Measurements from ENCODE around the gene CLCNKB. TPM values are rescaled to one million over a fixed set of nuclear protein-coding genes. Genes with fewer than 3 reads are reported as not detected.
A peak's percentile ranks its signal among the peaks of the same experiment; 100 is the strongest.

The CLCNKB gene
- total RNA-seq, 1 donor from 2014 or later: 0.57 TPM

- TF ChIP-seq, protein P1, sequence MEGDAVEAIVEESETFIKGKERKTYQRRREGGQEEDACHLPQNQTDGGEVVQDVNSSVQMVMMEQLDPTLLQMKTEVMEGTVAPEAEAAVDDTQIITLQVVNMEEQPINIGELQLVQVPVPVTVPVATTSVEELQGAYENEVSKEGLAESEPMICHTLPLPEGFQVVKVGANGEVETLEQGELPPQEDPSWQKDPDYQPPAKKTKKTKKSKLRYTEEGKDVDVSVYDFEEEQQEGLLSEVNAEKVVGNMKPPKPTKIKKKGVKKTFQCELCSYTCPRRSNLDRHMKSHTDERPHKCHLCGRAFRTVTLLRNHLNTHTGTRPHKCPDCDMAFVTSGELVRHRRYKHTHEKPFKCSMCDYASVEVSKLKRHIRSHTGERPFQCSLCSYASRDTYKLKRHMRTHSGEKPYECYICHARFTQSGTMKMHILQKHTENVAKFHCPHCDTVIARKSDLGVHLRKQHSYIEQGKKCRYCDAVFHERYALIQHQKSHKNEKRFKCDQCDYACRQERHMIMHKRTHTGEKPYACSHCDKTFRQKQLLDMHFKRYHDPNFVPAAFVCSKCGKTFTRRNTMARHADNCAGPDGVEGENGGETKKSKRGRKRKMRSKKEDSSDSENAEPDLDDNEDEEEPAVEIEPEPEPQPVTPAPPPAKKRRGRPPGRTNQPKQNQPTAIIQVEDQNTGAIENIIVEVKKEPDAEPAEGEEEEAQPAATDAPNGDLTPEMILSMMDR (IDR thresholded peaks at IDR 0.05): no peak
- peaks cover 18% of the 10 kb centered on the region for H3K4me1 Mint-ChIP-seq (ENCODE audit: low read depth)
- H3K27me3 Mint-ChIP-seq (ENCODE audit: low read depth): no peaks in the 10 kb centered on the region
- no peak overlapping the region for H3K27ac Mint-ChIP-seq (ENCODE audit: unreplicated experiment)
- no peak overlapping the region for H3K4me3 Mint-ChIP-seq (ENCODE audit: unreplicated experiment)
- DNase-seq (ENCODE audit: low spot score): no peak
- H3K36me3 Mint-ChIP-seq (ENCODE audit: low read depth): no peaks in the 10 kb centered on the region
- H3K9me3 Mint-ChIP-seq (ENCODE audit: low read depth): no peaks in the 10 kb centered on the region
Observed at GRCh38 chr1:16080422-16081150, 37.0 kb downstream of the CLCNKB start.

- no peak overlapping the region for H3K4me3 Mint-ChIP-seq (ENCODE audit: unreplicated experiment)
- TF ChIP-seq, protein P1 (IDR thresholded peaks at IDR 0.05): no peak
- no peaks in the 10 kb centered on the region for H3K36me3 Mint-ChIP-seq (ENCODE audit: low read depth)
- DNase-seq (ENCODE audit: low spot score): peak; percentile 47
- H3K4me1 Mint-ChIP-seq (ENCODE audit: low read depth): peaks cover 14% of the 10 kb centered on the region
- H3K9me3 Mint-ChIP-seq (ENCODE audit: low read depth): no peaks in the 10 kb centered on the region
- H3K27ac Mint-ChIP-seq (ENCODE audit: unreplicated experiment): no peak overlapping the region
- H3K27me3 Mint-ChIP-seq (ENCODE audit: low read depth): no peaks in the 10 kb centered on the region
Observed at GRCh38 chr1:16081636-16082035, 38.1 kb downstream of the CLCNKB start.

- Mint-ChIP-seq H3K9me3 (ENCODE audit: low read depth) (no peaks in the 10 kb centered on the region), H3K36me3 (ENCODE audit: low read depth) (no peaks in the 10 kb centered on the region), H3K4me3 (ENCODE audit: unreplicated experiment) (no peak overlapping the region), H3K4me1 (ENCODE audit: low read depth) (peaks cover 8% of the 10 kb centered on the region), H3K27ac (ENCODE audit: unreplicated experiment) (no peak overlapping the region), H3K27me3 (ENCODE audit: low read depth) (no peaks in the 10 kb centered on the region)
- peak; percentile 52 for DNase-seq (ENCODE audit: low spot score)
- TF ChIP-seq, protein P1 (IDR thresholded peaks at IDR 0.05): peak; percentile 95
Observed at GRCh38 chr1:16082283-16083038, 38.9 kb downstream of the CLCNKB start.

DNA sequence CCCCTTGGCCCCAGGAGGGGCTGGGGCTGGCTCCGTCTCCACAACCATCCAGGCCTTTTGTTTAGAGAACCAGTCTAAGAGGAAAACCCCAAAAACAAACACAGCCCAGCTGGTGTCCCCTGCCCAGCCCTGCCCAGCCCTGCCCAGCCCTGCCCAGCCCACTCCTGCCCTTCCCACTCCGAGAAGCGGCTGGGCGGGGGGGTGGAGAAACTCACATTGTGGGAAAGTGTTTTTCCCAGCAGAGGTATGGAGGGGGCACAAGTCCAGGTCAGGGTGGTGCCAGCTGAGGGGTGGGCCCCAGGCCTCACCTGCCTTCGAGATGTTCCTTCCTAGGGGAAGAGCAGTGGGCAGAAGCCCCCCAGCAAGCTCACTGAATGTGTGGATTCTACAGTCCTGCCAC, 39.9 kb downstream of the CLCNKB start:
- Mint-ChIP-seq H3K27ac (ENCODE audit: unreplicated experiment) (no peak overlapping the region), H3K9me3 (ENCODE audit: low read depth) (no peaks in the 10 kb centered on the region), H3K36me3 (ENCODE audit: low read depth) (no peaks in the 10 kb centered on the region), H3K4me3 (ENCODE audit: unreplicated experiment) (no peak overlapping the region), H3K4me1 (ENCODE audit: low read depth) (peaks cover 8% of the 10 kb centered on the region), H3K27me3 (ENCODE audit: low read depth) (no peaks in the 10 kb centered on the region)
- DNase-seq (ENCODE audit: low spot score): no peak
- TF ChIP-seq, protein P1 (IDR thresholded peaks at IDR 0.05): no peak

- H3K27me3 Mint-ChIP-seq (ENCODE audit: low read depth): no peaks in the 10 kb centered on the region
- peak; percentile 66 for DNase-seq (ENCODE audit: low spot score)
- no peak overlapping the region for H3K4me3 Mint-ChIP-seq (ENCODE audit: unreplicated experiment)
- TF ChIP-seq, protein P1 (IDR thresholded peaks at IDR 0.05): no peak
- H3K9me3 Mint-ChIP-seq (ENCODE audit: low read depth): no peaks in the 10 kb centered on the region
- peaks cover 6% of the 10 kb centered on the region for H3K4me1 Mint-ChIP-seq (ENCODE audit: low read depth)
- no peak overlapping the region for H3K27ac Mint-ChIP-seq (ENCODE audit: unreplicated experiment)
- H3K36me3 Mint-ChIP-seq (ENCODE audit: low read depth): no peaks in the 10 kb centered on the region
Observed at GRCh38 chr1:16085522-16085921, 41.9 kb downstream of the CLCNKB start.

All from chondrocyte (in vitro differentiated cells).